GM18870 (cell line): Measurements from ENCODE around the gene PAQR7.

ENCODE experiments used
- ATAC-seq: cut with Tn5 transposase; IDR thresholded peaks from one replicate; pipeline ENCODE4 v1.9.1; 2021; ENCODE audit warnings: moderate library complexity; ENCODE audit not compliant: unreplicated experiment

The PAQR7 gene

DNA sequence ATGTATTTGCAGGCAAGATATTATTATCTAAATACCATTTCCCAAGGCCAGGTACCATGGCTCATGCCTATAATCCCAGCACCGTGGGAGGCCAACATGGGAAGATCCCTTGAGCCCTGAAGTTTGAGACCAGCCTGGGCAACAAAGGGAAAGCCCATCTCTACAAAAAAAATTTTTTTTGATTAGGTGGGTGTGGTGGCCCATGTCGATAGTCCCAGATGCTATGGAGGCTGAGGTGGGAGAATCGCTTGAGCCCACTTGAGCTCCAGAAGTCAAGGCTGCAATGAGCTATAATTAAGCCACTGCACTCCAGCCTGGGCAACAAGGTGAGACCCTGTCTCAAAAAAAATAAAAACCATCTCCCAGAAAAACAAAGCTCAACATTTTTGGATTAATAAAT is 28.5 kb upstream of the PAQR7 start:
- no peak for ATAC-seq

DNA sequence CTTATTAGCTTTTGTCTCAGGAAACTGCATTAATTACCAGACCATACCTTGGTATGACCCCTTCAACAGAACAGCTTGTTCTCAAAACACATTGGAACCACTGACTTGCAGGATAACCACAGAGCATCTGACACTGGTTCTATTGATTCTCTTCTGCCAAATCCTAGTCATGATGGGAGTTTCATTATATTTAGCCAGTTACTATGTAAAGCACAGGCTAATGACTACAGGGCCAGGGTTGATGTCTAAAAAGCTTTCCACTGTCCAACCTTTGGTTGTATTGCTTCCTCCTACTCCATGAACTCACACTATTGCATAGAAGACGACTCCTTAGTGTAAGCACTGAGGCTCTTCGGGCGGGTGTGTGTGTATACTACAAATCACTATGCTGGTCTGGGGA is 27.0 kb upstream of the PAQR7 start:
- no peak for ATAC-seq

DNA sequence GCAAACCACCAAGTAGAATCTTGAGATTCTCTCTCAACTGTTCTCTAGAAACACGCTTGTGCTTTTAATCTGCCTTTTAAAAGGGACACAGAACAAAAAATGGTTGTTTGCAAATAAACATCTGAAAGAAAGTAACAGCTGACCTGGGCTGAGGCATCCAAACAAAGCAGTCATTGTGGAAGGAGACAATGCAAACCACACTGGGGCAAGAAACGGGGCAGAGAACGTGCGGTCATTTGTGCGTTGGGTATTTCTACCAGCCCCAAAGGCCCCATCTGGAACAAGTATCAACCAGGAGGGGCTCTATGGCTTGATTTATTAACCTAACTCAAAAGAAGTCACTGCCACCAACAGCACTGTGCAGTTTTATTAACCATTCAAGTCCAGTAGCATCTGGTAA is 24.7 kb upstream of the PAQR7 start:
- ATAC-seq = no peak

- no peak for ATAC-seq
Measured at GRCh38 chr1:25899792-25900191, 24.3 kb upstream of the PAQR7 start.

DNA sequence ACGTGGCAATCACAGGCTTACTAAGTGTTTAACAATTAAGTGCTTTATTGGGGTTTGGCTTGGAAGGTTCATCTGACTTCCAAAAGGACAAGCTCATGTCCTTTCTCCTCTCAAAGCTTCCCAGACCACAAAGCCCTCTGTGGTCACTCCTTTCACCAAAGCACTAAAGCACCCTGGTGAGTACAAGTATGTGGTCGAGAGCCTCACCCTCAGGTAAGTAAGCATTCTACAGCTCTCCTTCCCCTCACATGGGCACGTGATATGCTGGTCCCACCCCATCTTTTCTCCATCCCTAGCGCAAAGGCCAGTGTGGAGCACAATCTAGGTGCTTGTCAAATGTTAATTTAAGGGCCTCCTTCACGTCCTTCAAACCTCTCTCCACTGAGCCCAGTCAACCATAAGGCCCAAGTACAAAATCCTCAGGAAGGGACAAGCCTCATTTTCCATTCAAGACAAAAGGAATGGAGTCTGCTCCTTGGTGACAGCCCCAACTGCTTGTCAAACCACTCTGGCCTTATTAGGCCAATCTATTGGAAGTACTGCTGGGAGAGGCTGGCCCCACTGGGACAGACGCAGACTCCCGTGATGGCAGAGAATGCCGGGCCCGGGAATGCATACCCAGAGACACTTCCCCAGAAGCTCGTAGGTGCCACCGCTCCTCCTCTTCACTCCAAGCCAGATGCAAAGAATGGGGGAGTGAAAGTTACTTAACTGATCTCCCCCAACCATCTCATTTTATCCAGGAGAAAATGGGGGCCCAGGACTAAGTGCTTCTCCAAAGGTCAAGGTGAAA is 22.9 kb upstream of the PAQR7 start:
- ATAC-seq = no peak

GRCh38 chr1:25897754-25898153 is 22.2 kb upstream of the PAQR7 start:
- ATAC-seq = no peak

- no peak for ATAC-seq
Measured at GRCh38 chr1:25896266-25896665, 20.8 kb upstream of the PAQR7 start.

DNA sequence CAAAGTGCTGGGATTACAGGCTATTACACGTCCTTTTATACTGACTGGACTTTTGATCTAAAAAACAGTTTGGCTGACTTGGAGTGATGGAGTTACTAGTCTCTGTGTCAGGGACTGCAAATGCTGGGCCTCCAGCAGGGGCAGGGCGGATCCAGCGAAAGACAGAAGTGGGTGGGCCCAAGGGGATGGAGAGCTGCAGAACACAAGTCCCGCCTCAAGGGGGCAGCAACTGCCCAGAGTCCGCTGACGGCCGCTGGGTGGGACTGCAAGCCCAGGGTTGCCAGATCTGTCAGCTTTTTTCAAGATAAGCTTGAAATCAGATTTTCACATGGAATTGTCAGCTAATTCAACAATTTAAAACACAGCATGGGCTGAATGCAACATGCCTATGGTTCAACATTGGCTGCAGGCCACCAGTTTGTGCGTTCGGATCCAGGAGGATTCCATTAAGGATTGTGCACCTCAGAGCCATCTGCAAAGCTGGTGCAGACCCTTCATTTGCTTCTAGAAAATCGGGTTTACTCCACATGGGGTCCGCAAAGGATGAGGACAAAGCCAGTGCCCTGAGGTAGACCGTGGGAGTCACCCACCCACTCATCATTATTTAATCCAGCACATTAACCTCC is 20.0 kb upstream of the PAQR7 start:
- ATAC-seq = no peak

GRCh38 chr1:25893116-25893515 is 17.6 kb upstream of the PAQR7 start:
- no peak for ATAC-seq

DNA sequence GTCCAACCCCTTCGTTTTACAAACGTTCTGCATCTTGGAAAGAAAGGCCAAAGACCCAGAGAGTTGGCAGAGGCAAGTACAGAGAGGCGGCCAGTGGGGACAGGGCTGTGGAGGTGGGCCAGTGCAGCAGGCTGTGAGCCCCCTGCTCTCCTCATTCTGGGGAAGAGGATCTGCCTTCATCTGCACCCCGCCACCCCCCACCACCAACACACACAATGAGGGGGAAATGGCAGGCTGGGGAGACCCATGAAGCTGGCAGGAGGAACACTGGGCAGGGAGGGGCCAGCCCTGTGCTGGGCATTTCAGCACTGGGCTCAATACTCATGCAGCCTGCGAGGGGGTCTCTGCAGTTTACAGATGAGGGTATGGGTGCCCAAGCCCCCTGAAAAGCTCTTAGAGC is 16.1 kb upstream of the PAQR7 start:
- no peak for ATAC-seq

- ATAC-seq = no peak
Measured at GRCh38 chr1:25890239-25891034, 14.9 kb upstream of the PAQR7 start.

DNA sequence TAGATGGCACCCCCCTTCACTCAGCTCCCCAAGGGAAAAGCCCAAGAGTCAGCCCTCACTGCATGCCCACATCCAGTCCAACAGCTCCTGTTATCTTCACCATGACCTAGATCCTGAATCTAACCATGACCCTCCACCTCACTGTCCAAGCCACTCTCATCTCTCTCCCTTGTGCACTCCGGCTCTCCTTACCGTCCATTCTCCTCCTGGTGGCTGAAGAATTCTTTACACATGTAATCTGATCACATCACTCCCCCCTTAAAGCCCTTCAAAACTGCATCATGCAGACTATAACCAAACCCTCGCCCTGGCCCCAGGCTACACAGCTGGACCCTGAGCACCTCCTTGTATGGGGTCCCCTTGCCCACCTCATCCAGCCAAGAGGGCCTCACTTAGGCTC is 14.0 kb upstream of the PAQR7 start:
- no peak for ATAC-seq

- ATAC-seq = no peak
Measured at GRCh38 chr1:25888426-25888987, 13.0 kb upstream of the PAQR7 start.

DNA sequence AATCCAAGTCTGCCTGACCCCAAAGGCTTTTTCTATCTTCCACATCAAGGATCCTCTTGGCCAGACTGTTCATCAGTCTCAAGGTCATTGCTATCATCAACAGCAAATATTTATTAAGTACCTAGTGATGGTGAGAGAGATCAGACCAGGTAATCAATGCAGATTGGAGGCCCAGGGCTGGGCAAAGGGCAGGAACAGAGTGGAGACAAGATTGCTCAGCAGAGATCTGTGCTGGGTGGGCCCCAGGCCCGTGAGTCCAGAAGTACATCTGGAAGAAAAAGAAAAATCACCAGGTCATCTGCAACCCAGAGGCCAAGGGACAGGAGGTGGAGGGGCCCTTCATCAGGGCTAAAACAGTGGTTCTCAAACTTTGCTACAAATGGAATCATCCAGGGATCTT is 10.1 kb upstream of the PAQR7 start:
- no peak for ATAC-seq

DNA sequence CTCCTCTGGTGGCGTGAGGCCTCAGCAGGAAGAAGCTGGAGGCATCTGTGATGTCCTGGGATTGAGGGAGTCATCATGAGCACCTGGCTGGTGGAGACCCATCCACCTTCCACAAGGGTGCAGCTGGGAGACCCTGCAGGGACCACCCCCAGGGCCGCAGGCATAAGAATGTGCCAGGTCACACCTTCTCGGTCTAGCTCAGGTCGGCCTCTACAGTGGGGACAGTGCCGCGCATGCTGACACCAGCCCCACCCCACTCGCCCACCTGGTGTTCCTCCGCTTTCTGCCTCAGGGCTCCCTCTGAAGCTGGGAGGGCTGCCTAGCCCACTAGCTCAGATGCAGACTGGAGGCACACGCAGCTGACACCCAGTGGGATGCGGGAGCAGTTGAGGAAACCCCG is 5.8 kb upstream of the PAQR7 start:
- ATAC-seq = no peak

DNA sequence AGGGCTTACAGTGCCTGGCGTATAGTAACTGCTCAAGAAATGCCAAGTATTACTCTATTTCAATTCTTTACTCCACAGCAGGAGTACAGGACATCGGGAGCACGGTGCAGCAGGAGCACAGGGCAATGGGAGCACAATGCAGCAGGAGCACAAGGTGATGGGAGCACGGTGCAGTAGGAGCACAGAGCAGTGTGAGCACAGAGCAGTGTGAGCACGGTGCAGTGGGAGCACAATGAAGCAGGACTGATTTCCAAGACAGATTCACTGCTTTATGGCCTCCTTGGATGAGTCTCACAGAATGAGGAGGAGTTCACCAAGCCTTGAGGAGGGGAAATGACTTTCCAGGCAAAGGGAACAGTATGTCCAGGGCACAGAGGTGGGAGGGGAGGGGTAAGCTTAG is 5.0 kb upstream of the PAQR7 start:
- no peak for ATAC-seq

- ATAC-seq = no peak
Measured at GRCh38 chr1:25879675-25880074, 4.2 kb upstream of the PAQR7 start.

DNA sequence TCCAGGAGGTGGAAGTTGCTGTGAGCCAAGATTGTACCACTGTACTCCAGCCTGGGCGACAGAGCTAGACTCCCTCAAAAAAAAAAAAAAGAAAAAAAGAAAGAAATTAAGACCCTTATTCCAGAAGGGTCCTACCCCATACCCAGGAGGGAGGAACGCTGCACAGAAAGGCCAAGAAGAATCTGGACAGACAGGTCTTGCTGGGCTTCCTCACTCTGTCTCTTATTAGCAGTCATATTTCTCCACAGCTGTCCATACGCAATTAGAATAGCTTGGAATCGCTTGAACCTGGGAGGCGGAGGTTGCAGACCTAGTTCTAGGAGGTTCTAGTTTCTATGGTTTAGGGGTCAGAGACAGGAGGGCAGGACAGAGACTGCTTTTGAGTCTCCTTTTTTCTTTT is 3.2 kb upstream of the PAQR7 start:
- no peak for ATAC-seq

GRCh38 chr1:25877155-25877554 is 1.6 kb upstream of the PAQR7 start:
- no peak for ATAC-seq

- ATAC-seq = no peak
Measured at GRCh38 chr1:25876693-25877077, 1.2 kb upstream of the PAQR7 start.

GRCh38 chr1:25875856-25876692 is 566 bp upstream of the PAQR7 start:
- no peak for ATAC-seq
